ENCODE measurements around the gene POLE3.
"Not testable (repeated sequence)": the region's sequence is repeated elsewhere in the genome, so short reads cannot be mapped to it uniquely, and the experiment has no call there.

The POLE3 gene

DNA sequence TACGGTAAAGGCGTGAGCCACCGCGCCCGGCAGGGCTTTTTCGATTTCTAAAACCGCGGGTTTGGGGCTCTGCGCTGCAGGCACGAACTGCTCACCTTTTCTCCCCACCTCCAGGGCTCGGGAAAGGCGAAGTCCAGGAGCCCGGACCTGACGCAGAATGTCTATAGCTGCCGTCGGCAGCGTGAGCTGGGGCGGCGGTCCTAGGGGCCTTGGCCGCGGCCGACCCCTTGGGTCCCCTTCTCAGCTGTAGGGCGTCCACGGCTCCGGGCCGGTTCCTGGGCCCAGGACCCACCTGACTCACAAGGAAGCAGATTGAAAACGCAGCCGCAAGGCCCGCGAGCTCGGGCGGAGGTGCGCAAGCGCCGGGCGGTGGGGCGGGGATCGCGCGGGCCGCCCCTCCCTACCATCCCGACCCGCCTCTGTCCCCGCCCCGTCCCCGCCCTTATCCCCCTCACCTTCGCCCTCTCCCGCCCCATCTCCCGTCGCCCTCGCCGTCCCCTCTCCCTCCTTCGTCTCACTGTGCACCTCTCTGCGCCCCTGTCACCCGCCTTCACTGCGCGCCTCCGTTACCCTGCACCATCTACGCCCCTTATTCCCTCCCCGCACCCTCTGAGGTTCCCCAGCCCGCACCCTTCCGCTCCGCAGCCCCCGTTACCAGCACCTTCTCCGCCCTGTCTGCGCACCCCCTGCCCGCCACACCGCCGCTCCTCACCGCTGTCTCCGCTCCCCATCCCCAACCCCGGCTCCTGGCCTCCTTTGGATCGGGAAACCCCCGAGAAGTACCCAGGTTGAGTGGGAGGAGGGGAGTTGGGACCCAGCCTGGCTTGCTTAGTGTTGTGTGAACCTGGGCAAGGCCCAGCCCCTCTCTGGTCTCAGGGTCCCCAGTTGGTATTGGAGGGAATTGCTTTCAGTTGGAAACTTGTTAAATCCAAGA lies 33.6 kb downstream of the POLE3 start, which contains the start of gene HDHD3:
HDHD3 (minus strand) TSS at position 353 of the 934 bp plus-strand sequence. CDS start 2,632 bp downstream, outside the sequence.
- DNase-seq (ENCODE audit: low read depth in 2 of 2): peak; percentile 65 to 77

DNA sequence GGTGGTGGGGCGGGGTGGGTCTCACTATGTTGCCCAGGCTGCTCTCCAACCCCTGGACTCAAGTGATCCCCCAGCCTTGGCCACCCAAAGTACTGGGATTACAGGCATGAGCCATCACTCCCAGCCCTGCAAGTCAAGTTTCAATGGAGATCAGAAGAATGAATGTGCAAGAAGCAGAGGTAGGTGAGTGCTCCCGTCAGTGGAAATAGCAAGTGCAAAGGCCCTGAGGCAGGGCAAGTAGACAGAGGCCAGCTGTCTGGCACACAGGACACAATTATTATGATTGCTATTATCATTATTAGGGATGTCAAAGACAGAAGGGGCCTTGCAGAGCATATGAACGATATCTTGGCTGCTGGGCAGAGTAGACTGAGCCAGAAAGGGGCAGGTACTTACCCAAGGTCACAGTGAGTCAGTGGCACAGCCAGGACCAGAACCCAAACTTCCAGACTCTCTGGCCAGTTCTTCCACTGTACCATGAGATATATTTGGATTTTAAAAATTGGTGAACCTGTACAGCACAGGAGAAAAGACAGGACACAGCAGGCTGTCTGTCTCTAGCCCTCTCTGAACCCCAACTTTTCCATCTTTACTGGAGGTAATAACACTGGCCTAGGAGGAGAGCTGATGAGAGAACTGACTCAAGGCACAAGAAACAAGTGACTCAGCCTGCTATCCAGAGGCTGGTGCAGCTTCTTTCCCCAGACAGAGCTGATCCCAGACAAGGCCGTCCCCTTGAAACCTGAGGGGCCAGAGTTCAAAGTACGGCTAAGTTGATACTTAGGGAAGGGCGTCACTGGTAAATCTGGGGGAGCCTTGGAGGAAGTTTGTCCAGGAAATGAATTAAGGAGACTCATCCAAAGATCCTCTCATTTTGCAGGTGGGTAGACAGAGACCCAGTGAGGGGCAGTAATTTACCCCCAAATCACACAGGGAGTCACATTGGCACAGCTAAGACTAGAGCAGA lies 35.1 kb downstream of the POLE3 start:
- no peak for DNase-seq (ENCODE audit: low read depth in 2 of 2)

DNA sequence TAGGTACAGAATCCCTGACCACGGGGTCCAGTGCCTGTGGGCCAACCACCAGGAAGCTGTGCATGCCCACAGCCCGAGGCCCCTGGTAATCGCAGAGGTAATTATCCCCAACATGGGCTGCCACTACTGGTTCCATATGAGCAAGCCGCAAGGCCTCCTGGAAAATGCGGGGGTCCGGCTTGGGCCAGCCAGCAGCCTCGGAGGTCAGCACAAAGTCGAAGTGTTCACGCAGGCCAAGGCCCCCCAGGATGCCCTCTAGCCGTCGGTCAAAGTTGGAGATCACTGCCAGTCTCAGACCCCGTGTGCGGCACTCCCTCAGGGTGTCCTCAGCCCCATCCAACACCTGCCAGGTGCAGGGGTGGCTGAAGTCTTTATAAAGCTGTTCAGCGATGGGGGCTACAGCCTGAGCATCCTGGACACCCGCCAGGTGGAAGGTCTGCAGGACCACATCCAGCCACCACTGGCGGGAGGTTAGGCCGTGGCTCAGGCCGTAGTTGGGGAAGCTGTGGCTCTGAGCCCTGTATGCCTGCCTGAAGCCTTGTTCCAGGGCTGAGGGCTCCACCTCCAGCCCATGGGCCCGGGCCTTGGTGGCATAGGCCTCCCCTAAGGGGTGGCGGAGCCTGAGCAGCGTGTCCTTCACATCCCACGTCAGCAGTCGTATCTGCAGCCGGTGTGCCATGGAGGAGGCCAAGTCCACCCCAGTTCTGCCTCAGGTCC lies 36.6 kb downstream of the POLE3 start:
- DNase-seq (ENCODE audit: low read depth in 2 of 2): no peak

DNA sequence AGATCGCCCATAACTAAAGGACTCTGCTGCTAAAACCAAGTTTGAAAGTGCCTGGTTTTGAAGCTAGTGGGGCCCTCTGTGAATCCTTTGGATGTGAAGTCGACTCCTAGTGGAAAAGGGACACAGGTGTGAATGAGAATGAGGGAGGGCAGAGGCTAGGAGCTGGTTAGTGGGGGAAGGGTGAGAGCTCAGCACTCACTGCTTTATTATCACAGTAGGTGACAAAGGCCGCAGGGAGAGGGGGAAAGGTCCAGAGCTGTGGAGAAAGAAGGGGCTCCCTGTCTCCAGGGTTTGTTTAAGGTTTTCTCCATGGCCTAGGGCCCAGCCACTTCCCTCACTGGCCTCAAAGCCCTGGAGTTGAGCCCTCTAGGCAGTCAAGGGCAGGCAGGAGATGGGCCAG lies 37.2 kb downstream of the POLE3 start:
- no peak for DNase-seq (ENCODE audit: low read depth in 2 of 2)

DNA sequence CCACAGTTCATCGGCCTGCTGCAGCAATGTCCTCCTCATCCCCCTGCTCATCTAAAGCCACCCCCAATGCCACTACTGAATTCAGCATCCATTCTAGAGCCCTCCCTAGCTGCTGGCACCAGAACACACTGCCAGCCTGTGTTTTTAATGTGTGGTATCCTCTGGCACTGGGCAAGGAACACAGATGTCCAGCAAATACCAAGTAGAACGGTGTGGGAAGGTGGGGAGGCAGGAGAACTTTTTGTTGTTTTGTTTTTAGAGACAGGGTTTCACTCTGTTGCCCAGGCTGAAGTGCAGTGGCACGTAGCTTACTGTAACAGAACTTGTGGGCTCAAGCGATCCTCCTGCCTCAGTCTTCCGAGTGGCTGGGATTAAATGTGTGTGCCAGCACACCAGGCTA lies 38.4 kb downstream of the POLE3 start:
- no peak for DNase-seq (ENCODE audit: low read depth in 2 of 2)

DNA sequence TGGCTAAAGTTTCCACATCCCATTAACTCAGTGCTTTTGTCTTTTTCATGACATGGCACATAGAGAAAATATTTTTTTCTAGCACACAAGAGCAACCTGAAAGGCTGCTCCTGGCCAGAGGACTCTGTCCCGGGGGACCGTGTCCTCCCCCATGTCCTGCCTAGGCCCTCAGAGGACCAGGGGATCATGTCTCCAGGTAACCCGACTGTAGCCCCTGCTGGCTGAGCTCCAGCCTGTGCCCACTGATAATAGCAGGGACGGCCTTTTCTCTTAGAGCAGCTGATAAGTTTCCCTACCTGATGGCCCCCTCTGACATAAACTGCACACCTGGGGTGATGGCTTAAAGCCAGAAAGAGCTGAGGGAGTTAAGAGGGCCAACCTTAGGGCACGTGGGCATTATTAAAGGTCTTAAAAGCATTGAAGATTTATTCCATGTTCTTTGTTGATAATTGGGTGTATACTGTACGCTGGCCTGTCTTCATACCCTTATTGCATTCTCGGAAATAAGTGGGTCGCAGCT lies 39.6 kb downstream of the POLE3 start:
- DNase-seq (ENCODE audit: low read depth in 2 of 2): no peak

DNA sequence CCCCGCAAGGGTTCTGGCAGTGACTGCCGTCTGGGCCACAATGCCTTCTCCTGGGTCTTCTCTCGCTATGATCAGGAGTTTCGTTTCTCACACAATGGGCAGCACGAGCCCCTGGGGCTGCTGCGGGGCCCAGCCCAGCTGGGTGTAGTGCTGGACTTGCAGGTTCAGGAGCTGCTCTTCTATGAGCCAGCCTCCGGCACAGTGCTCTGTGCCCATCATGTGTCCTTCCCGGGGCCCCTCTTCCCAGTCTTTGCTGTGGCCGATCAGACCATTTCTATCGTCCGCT lies 40.7 kb downstream of the POLE3 start:
- no peak for DNase-seq (ENCODE audit: low read depth in 2 of 2)

DNA sequence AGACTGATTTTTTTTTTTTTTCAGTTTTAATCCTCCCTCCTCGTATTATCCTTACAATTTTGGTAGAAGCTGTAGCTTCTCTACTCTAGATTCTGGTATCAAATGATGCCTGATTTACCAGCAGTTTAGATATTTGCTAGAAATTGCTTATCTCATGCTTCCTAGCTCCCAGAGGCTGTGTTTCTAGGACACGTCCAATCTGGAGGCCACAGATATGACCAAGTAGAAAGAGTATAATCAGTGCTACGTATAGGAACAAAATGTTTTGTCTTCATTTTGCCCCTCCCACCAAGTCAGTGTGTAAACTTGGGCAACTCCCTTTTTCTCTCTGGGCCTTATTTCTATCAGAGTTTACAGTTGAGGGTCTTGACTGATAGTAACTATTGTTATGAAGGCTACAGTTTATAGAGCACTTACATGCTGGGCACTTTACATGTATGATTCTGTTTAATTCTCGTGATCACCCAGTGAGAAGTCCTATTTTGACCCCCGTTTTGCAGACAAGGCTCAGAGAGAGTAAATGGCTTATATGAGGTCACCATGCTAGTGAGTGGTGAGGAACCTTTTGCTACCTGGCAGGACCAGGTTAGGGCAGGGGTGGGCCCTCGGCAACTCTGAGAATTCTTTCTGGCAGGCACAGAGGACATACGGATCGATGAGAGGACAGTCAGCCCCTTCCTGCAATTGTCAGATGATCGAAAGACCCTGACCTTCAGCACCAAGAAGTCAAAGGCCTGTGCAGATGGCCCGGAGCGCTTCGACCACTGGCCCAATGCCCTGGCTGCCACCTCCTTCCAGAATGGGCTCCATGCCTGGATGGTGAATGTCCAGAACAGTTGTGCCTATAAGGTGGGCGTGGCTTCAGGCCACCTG lies 41.3 kb downstream of the POLE3 start:
- DNase-seq (ENCODE audit: low read depth in 2 of 2): no peak

DNA sequence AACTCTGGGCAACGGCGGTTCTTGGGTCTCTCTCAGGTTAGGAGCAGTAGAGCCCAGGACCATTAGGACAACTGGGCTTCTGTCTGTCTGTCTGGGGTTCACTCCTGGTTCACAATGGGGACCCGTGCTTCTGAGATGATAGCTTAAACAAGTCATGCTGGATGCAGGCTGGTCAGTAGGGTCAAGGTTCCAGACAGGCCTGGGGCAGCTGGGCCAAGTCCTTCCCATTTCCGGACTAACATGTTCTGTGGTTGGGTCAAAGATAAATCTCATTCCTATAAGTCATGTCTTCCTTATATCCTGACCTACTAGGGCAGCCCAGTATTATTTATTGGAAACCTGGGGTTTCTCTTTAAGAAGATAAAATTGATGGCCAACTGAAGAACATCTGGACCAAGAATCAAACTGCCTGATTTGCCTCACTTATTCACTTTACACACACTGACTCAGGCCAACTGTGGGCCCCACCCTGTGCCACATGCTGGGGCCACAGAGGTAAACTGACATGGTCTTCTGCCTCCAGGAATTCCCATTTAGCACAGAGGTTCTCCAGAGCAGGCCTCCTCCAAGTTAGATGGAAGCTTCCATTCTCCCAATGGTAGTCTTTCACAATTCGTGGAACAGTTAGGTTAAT lies 42.0 kb downstream of the POLE3 start:
- no peak for DNase-seq (ENCODE audit: low read depth in 2 of 2)

DNA sequence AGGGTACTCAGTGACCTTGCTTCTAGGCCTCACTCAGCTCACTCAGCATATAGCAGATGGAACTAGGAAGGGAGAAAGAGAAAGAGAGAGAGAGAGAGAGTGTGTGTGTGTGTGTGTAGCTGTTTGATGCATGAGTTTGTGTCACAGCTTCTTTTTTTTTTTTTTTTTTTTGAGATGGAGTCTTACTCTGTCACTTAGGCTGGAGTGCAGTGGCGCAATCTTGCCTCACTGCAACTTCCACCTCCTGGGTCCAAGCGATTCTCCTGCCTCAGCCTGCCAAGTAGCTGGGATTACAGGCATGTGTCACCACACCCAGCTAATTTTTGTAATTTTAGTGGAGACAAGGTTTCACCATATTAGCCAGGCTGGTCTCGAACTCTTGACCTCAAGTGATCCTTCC lies 44.8 kb downstream of the POLE3 start:
- not testable (repeated sequence) for DNase-seq (ENCODE audit: low read depth in 2 of 2)

DNA sequence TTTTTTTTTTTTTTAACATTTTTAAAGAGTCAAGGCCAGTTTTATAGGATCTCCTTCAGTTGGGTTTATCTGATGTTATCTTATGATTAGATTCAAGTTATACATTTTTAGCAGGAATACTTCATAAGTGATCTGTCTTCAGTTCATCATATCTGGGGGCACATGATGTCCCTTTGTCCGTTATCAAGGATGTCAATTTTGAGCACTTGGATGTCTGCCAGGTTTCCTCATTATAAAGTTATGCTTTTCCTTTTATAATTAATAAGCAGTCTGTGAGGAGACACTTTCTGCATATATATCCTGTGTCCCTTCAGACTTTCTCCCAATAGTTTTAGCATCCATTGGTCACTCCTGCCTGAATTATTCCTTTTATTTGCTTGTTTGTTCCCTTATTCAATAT lies 45.5 kb downstream of the POLE3 start:
- no peak for DNase-seq (ENCODE audit: low read depth in 2 of 2)

DNA sequence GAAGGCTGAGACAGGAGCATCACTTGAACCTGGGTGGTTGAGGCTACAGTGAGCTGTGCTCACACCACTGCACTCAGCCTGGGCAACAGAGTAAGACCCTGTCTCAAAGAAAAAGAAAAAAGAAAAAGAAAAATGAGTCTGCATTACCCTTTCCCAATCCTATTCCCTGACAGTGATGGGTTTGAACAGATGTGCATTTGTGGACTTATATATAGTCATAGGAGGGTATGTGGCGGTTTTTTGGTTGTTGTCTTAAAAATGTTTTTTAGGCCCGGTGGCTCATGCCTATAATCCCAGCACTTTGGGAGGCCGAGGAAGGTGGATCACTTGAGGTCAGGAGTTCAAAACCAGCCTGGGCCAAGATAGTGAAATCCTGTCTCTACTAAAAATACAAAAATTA lies 47.1 kb downstream of the POLE3 start:
- no peak for DNase-seq (ENCODE audit: low read depth in 2 of 2)

DNA sequence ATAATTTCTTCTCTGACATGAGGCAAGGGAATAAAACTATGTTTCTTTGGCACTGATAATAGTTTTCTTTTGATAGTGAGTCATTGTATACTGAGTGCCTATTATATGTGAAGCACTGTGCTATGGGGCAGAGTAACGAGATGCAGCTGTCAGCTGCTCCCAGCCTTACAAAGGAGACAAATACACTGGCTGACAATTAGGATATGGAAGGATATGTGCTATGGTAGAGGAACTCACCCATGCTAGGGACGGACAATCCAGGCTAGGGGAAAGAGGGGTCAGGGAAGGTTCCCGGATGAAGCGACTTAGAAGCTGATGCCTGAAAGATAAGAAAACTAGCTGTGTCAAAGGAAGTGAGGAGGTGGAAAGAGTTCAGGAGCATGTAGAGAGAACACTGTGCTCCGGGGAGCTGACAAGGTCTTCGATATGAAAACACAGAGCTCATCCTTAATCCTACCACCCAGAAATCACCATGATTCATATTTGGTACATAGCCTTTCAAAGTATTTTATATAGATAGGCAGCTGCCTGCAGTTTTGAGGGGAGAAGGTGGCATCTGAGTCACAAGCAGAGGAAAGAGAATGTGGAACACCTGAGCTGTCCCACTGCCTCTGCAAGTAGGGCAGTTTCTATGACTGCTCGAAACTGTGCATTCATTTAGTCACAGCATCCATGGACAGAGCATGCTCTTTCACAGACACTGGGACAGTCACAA lies 49.0 kb downstream of the POLE3 start:
- DNase-seq (ENCODE audit: low read depth in 2 of 2): peak; percentile 31 to 52

DNA sequence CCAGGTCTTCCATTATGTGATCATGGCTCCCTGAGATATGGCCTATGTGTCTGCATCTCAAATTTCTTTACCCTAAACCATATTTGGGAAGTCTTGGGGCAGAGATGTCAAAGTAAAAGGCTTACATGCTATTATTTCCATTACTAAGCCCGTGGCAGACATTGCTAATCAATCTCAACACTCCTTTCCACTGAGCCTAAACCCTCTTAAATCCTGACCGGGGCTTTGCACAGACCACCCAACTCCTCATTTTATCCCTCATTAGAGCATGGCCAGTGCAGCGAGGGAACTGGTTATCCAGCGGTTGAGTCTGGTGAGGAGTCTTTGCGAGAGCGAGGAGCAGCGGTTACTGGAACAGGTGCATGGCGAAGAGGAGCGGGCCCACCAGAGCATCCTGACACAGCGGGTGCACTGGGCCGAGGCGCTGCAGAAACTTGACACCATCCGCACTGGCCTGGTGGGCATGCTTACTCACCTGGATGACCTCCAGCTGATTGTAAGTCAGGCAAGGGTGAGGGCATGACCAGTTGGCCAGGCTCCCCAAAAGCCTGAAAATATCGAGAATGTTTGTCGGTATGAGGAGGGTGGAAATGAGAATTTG lies 50.1 kb downstream of the POLE3 start:
- DNase-seq (ENCODE audit: low read depth in 2 of 2): no peak

DNA sequence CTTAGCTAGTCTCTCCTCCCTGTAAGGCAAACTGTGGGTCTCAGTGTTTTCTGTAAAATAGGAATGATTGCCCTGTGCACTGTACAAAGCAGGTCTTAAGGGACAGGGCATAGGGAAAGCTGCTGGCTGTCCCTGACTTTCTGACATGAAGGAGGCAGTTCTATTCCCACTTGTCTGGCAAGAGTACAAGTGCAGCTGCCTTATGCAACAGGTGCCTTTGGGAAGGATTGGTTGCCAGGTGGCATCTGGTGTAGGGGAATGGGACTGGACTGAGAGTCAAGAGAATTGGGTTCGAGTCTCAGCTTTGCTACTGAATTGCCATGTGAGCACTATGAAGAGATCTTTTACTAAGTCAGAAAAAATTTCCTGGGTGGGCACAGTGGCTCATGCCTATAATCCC lies 51.1 kb downstream of the POLE3 start:
- no peak for DNase-seq (ENCODE audit: low read depth in 2 of 2)

Measured in stimulated activated CD4-positive, alpha-beta T cell treated with anti-CD3 and anti-CD28 coated beads, Interleukin-15, amount 100 ng/mL, for 48 hours (primary cell).